Neuronal stem cell (in vitro differentiated cells): Measurements from ENCODE around the gene KCNK13.
"Not testable (repeated sequence)": the region's sequence is repeated elsewhere in the genome, so short reads cannot be mapped to it uniquely, and the experiment has no call there.

Experiments
- DNase-seq: peaks from one replicate; pipeline ENCODE4 v3.0.0-alpha.2; 2013; ENCODE audit warnings: low spot score
- H2AFZ ChIP-seq: one replicate; pipeline ENCODE4 v1.6.1; 2013; ENCODE audit warnings: mild to moderate bottlenecking, low read length, inconsistent platforms
- H2AK5ac ChIP-seq: 2 replicates; pipeline ENCODE4 v1.6.1; 2013; ENCODE audit warnings: low read depth, mild to moderate bottlenecking, inconsistent platforms, low read length, moderate library complexity, mixed read lengths
- H2BK120ac ChIP-seq: 2 replicates; pipeline ENCODE4 v1.6.1; 2013; ENCODE audit warnings: low read depth, mild to moderate bottlenecking, inconsistent platforms, low read length, moderate library complexity, mixed read lengths
- H2BK12ac ChIP-seq: one replicate; pipeline ENCODE4 v1.6.1; 2013; ENCODE audit warnings: low read length, inconsistent platforms
- H2BK15ac ChIP-seq: 2 replicates; pipeline ENCODE4 v1.6.1; 2013; ENCODE audit warnings: mild to moderate bottlenecking, low read length, inconsistent platforms, mixed read lengths
- H2BK5ac ChIP-seq: one replicate; pipeline ENCODE4 v1.6.1; 2013; ENCODE audit warnings: inconsistent platforms, mild to moderate bottlenecking, low read length, moderate library complexity
- H3K14ac ChIP-seq: one replicate; pipeline ENCODE4 v1.6.1; 2013; ENCODE audit warnings: low read length, inconsistent platforms
- H3K18ac ChIP-seq: 2 replicates; pipeline ENCODE4 v1.6.1; 2013; ENCODE audit warnings: low read length, inconsistent platforms
- H3K23ac ChIP-seq: 2 replicates; pipeline ENCODE4 v1.6.1; 2013; ENCODE audit warnings: low read depth, mild to moderate bottlenecking, mixed read lengths, low read length, inconsistent platforms; ENCODE audit not compliant: poor library complexity
- H3K27ac ChIP-seq: replicated peaks from 3 replicates; pipeline ENCODE4 v1.5.1; 2013; ENCODE audit warnings: low read length, inconsistent platforms
- H3K27me3 ChIP-seq, 3 experiments: 2 replicates each; pipeline ENCODE4 v1.6.1; 2013; ENCODE audit warnings: low read length in 3 of 3, mild to moderate bottlenecking in 2 of 3, inconsistent platforms in 1 of 3, low read depth in 1 of 3, mixed read lengths in 1 of 3, moderate library complexity in 1 of 3; ENCODE audit not compliant: control insufficient read depth in 3 of 3, insufficient read depth in 3 of 3
- H3K36me3 ChIP-seq, 2 donors: replicated peaks in 1 of 2; 2 replicates each; pipeline ENCODE4 v1.6.1; 2013; ENCODE audit warnings: low read length in 2 of 2; ENCODE audit not compliant: control insufficient read depth in 2 of 2, insufficient read depth in 2 of 2
- H3K4ac ChIP-seq: 2 replicates; pipeline ENCODE4 v1.6.1; 2013; ENCODE audit warnings: inconsistent platforms, mild to moderate bottlenecking, low read length, moderate library complexity
- H3K4me1 ChIP-seq, 2 donors: 1 replicate in 1 of 2; 2 replicates in 1 of 2; pipeline ENCODE4 v1.6.1; 2013; ENCODE audit warnings: low read length in 2 of 2, low read depth in 1 of 2; ENCODE audit not compliant: control insufficient read depth in 2 of 2, insufficient read depth in 1 of 2
- H3K4me2 ChIP-seq: one replicate; pipeline ENCODE4 v1.6.1; 2013; ENCODE audit warnings: mild to moderate bottlenecking, low read length, inconsistent platforms; ENCODE audit not compliant: insufficient read depth, poor library complexity, severe bottlenecking
- H3K4me3 ChIP-seq, 2 donors: 2 replicates each; pipeline ENCODE4 v1.5.1; 2013; ENCODE audit warnings: low read length in 2 of 2, mild to moderate bottlenecking in 2 of 2, inconsistent platforms in 1 of 2, moderate library complexity in 1 of 2
- H3K79me1 ChIP-seq: one replicate; pipeline ENCODE4 v1.6.1; 2013; ENCODE audit warnings: low read depth, mild to moderate bottlenecking, inconsistent platforms, low read length, moderate library complexity
- H3K9ac ChIP-seq: one replicate; pipeline ENCODE4 v1.6.1; 2013; ENCODE audit warnings: mild to moderate bottlenecking, low read depth, low read length, inconsistent platforms; ENCODE audit not compliant: poor library complexity
- H3K9me3 ChIP-seq, 2 donors: replicated peaks in 1 of 2; 2 replicates each; pipeline versions ENCODE3 to v1.6.1; 2013; ENCODE audit warnings: low read length in 2 of 2, mild to moderate bottlenecking in 2 of 2, inconsistent platforms in 1 of 2, low read depth in 1 of 2, mixed read lengths in 1 of 2, moderate library complexity in 1 of 2; ENCODE audit not compliant: control insufficient read depth in 2 of 2, insufficient read depth in 1 of 2
- H4K8ac ChIP-seq: one replicate; pipeline ENCODE4 v1.6.1; 2013; ENCODE audit warnings: low read depth, mild to moderate bottlenecking, inconsistent platforms, low read length, moderate library complexity
- H4K91ac ChIP-seq: one replicate; pipeline ENCODE4 v1.6.1; 2013; ENCODE audit warnings: low read length, low read depth, mild to moderate bottlenecking, inconsistent platforms; ENCODE audit not compliant: poor library complexity
- WGBS, 2 donors: extraction: QIAGEN DNeasy Blood & Tissue Kit; methylation state at CpG; one replicate each; pipeline ENCODE4 v1.1.7; 2013; ENCODE audit warnings: missing lambda C conversion rate in 2 of 2, mixed read lengths in 1 of 2; ENCODE audit not compliant: insufficient read length in 2 of 2, insufficient replicate concordance in 1 of 2; ENCODE audit errors: extremely low coverage in 2 of 2; 5-methylcytosine and 5-hydroxymethylcytosine counted together

The KCNK13 gene

GRCh38 chr14:90079576-90079975 is 17.8 kb downstream of the KCNK13 start:
- H2BK12ac ChIP-seq, result no peak overlapping the region
- no CpG with 5 or more reads among the region's 2 CpGs for WGBS, 2 donors
- no peak overlapping the region for H3K4me2 ChIP-seq
- peaks cover 0 to 2% of the 10 kb centered on the region in 2 donors for H3K9me3 ChIP-seq
- no peaks in the 10 kb centered on the region for H3K4me1 ChIP-seq
- H3K36me3 ChIP-seq, result no peaks in the 10 kb centered on the region
- no peaks in the 10 kb centered on the region for H3K79me1 ChIP-seq
- no peak overlapping the region for H3K9ac ChIP-seq
- H4K8ac ChIP-seq, result no peak overlapping the region
- H3K27me3 ChIP-seq, result peaks cover 0 to 24% (median 0%) of the 10 kb centered on the region in 3 experiments
- no peak overlapping the region for H2AFZ ChIP-seq
- H3K18ac ChIP-seq, result no peak overlapping the region
- H3K4me3 ChIP-seq, result no peak overlapping the region
- H3K27ac ChIP-seq, result no peak overlapping the region
- DNase-seq, result no peak
- H4K91ac ChIP-seq, result no peak overlapping the region
- H3K4ac ChIP-seq, result no peak overlapping the region
- H2BK120ac ChIP-seq, result no peak overlapping the region
- H2BK5ac ChIP-seq, result no peak overlapping the region
- no peak overlapping the region for H3K23ac ChIP-seq
- no peak overlapping the region for H2AK5ac ChIP-seq
- no peak overlapping the region for H3K14ac ChIP-seq
- H2BK15ac ChIP-seq, result no peak overlapping the region

GRCh38 chr14:90087433-90087832 is 25.6 kb downstream of the KCNK13 start:
- H3K27me3 ChIP-seq, result peaks cover 0 to 17% (median 0%) of the 10 kb centered on the region in 3 experiments
- DNase-seq, result no peak
- H3K4me2 ChIP-seq, result no peak overlapping the region
- H4K8ac ChIP-seq, result no peak overlapping the region
- H3K18ac ChIP-seq, result no peak overlapping the region
- no peaks in the 10 kb centered on the region for H3K36me3 ChIP-seq
- WGBS, 2 donors, result no CpG with 5 or more reads among the region's 6 CpGs
- H3K9me3 ChIP-seq, result peaks cover 0 to 3% of the 10 kb centered on the region in 2 donors
- H2BK12ac ChIP-seq, result no peak overlapping the region
- H4K91ac ChIP-seq, result no peak overlapping the region
- H3K27ac ChIP-seq, result no peak overlapping the region
- H3K9ac ChIP-seq, result no peak overlapping the region
- no peaks in the 10 kb centered on the region for H3K79me1 ChIP-seq
- H3K23ac ChIP-seq, result no peak overlapping the region
- H3K4me3 ChIP-seq, result no peak overlapping the region
- no peaks in the 10 kb centered on the region for H3K4me1 ChIP-seq
- no peak overlapping the region for H2BK5ac ChIP-seq
- H2BK120ac ChIP-seq, result no peak overlapping the region
- no peak overlapping the region for H3K14ac ChIP-seq
- no peak overlapping the region for H2AK5ac ChIP-seq
- no peak overlapping the region for H2BK15ac ChIP-seq
- H3K4ac ChIP-seq, result no peak overlapping the region
- H2AFZ ChIP-seq, result no peak overlapping the region

DNA sequence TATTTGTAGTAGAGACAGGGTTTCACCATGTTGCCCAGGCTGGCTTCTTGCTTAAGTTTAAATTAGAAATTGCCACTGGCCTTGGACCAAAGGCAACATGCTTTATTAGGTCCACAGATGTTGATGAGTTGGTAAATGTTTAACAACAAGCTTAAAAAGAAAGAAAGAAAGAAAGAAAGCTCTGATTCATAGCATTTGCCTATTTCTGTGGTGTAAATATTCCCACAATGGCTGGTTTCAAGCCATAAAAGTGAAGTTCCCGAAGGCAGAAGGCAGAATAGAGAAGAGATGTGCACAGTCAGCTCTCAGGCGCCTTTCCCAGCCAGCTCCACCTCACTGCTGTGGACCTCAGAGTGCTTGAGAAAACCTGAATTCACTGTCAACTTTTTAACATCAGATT is 26.4 kb downstream of the KCNK13 start:
- H3K4me1 ChIP-seq, result no peaks in the 10 kb centered on the region
- no peak overlapping the region for H3K9ac ChIP-seq
- WGBS, 2 donors, result no CpG with 5 or more reads among the region's 2 CpGs

DNA sequence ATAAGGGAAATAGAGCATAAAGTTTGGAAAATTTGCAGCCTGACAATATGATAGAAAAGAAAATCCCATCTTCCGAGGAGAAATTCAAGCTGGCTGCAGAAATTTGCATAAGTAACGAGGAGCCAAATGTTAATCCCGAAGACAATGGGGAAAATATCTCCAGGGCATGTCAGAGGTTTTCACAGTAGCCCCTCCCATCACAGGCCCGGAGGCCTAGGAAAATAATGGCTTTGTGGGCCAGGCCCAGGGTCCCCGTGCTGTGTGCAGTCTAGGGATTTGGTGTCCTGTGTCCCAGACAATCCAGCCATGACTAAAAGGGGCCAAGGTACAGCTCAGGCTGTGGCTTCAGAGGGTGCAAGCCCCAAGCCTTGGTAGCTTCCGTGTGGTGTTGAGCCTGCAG is 27.7 kb downstream of the KCNK13 start:
- not testable (repeated sequence) for H3K4me1 ChIP-seq, H3K23ac ChIP-seq, H3K4ac ChIP-seq, DNase-seq, H4K8ac ChIP-seq, H2BK120ac ChIP-seq, H3K14ac ChIP-seq, H3K4me2 ChIP-seq, H2BK15ac ChIP-seq, H2AK5ac ChIP-seq, H2BK12ac ChIP-seq, H3K36me3 ChIP-seq, H3K9ac ChIP-seq, H3K4me3 ChIP-seq, H3K79me1 ChIP-seq, H2BK5ac ChIP-seq, H3K27me3 ChIP-seq, H3K18ac ChIP-seq, H3K9me3 ChIP-seq, H4K91ac ChIP-seq, H3K27ac ChIP-seq, H2AFZ ChIP-seq
- WGBS, 2 donors, result no CpG with 5 or more reads among the region's 6 CpGs

More for the DNA sequence above, 26.4 kb downstream of the KCNK13 start:
- no peak overlapping the region for H2BK120ac ChIP-seq
- no peaks in the 10 kb centered on the region for H3K36me3 ChIP-seq
- no peak overlapping the region for H2BK12ac ChIP-seq
- H3K27me3 ChIP-seq, result peaks cover 0 to 13% (median 0%) of the 10 kb centered on the region in 3 experiments
- no peak overlapping the region for H4K91ac ChIP-seq
- H2BK5ac ChIP-seq, result no peak overlapping the region
- no peak overlapping the region for H3K18ac ChIP-seq
- H3K4me3 ChIP-seq, result no peak overlapping the region
- no peak overlapping the region for H2AK5ac ChIP-seq
- H3K4ac ChIP-seq, result no peak overlapping the region
- H3K23ac ChIP-seq, result no peak overlapping the region
- no peak overlapping the region for H3K14ac ChIP-seq
- no peak overlapping the region for H3K4me2 ChIP-seq
- H3K79me1 ChIP-seq, result no peaks in the 10 kb centered on the region
- no peak overlapping the region for H3K27ac ChIP-seq
- H2AFZ ChIP-seq, result no peak overlapping the region
- H4K8ac ChIP-seq, result no peak overlapping the region
- peaks cover 0 to 3% of the 10 kb centered on the region in 2 donors for H3K9me3 ChIP-seq
- H2BK15ac ChIP-seq, result no peak overlapping the region
- no peak for DNase-seq
